CD14-positive monocyte (primary cell): ENCODE results near the gene AVPR2. TPM values are rescaled to one million over a fixed set of nuclear protein-coding genes. Genes with fewer than 3 reads are reported as not detected.

Experiments
- DNase-seq, 3 donors: peaks; one replicate each; pipeline ENCODE4 v3.0.0-alpha.2; 2011 to 2022
- H2AFZ ChIP-seq: 2 replicates; pipeline ENCODE4 v1.6.0; 2012; ENCODE audit warnings: mild to moderate bottlenecking, low read depth, low read length, inconsistent platforms; ENCODE audit not compliant: insufficient read depth, poor library complexity, severe bottlenecking
- H3K27ac ChIP-seq, 2 donors: 1 replicate in 1 of 2; 2 replicates in 1 of 2; pipeline ENCODE4 v1.5.1; 2012 to 2013; ENCODE audit warnings: low read length in 2 of 2, control low read depth in 1 of 2, inconsistent platforms in 1 of 2, low read depth in 1 of 2, mild to moderate bottlenecking in 1 of 2
- H3K27me3 ChIP-seq, 2 donors: one replicate each; pipeline versions ENCODE4 v1.6.0 to v1.6.1; 2011 to 2013; ENCODE audit warnings: low read length in 2 of 2; ENCODE audit not compliant: control insufficient read depth in 2 of 2, insufficient read depth in 2 of 2
- H3K36me3 ChIP-seq, 2 donors: replicated peaks in 1 of 2; 1 replicate in 1 of 2; 2 replicates in 1 of 2; pipeline versions ENCODE4 v1.5.1 to v1.6.1; 2012 to 2013; ENCODE audit warnings: low read length in 2 of 2, control low read depth in 1 of 2, inconsistent platforms in 1 of 2, mild to moderate bottlenecking in 1 of 2; ENCODE audit not compliant: insufficient read depth in 2 of 2, control insufficient read depth in 1 of 2
- H3K4me1 ChIP-seq, 2 donors: 1 replicate in 1 of 2; 2 replicates in 1 of 2; pipeline versions ENCODE4 v1.5.1 to v1.6.1; 2012 to 2013; ENCODE audit warnings: low read length in 2 of 2, control low read depth in 1 of 2, inconsistent platforms in 1 of 2, mild to moderate bottlenecking in 1 of 2, moderate library complexity in 1 of 2; ENCODE audit not compliant: insufficient read depth in 2 of 2, control insufficient read depth in 1 of 2
- H3K4me2 ChIP-seq: replicated peaks from 2 replicates; pipeline ENCODE3; 2012; ENCODE audit warnings: low read length, moderate library complexity, mild to moderate bottlenecking; ENCODE audit not compliant: poor library complexity, severe bottlenecking; ENCODE audit errors: extremely low read depth
- H3K4me3 ChIP-seq, 3 experiments: fragments of 200-600 bp in 1 of 3; sonication (generic) in 1 of 3; replicated peaks in 1 of 3; 1 replicate in 2 of 3; 2 replicates in 1 of 3; pipeline ENCODE4 v1.5.1; 2011 to 2013; ENCODE audit warnings: low read length in 3 of 3, mild to moderate bottlenecking in 3 of 3, control low read depth in 2 of 3, low read depth in 2 of 3, inconsistent platforms in 1 of 3, moderate library complexity in 1 of 3
- H3K79me2 ChIP-seq: 2 replicates; pipeline ENCODE4 v1.6.0; 2012; ENCODE audit warnings: mild to moderate bottlenecking, control low read depth, inconsistent platforms, low read length, moderate library complexity; ENCODE audit not compliant: insufficient read depth
- H3K9ac ChIP-seq: 2 replicates; pipeline ENCODE4 v1.6.0; 2017; ENCODE audit warnings: low read length, mild to moderate bottlenecking; ENCODE audit not compliant: insufficient read depth, poor library complexity, severe bottlenecking
- H3K9me3 ChIP-seq, 2 donors: replicated peaks in 1 of 2; 1 replicate in 1 of 2; 2 replicates in 1 of 2; pipeline versions ENCODE4 v1.5.1 to v1.6.1; 2012 to 2013; ENCODE audit warnings: low read length in 2 of 2, control low read depth in 1 of 2; ENCODE audit not compliant: control insufficient read depth in 1 of 2, insufficient read depth in 1 of 2
- H4K20me1 ChIP-seq: 2 replicates; pipeline ENCODE4 v1.6.0; 2012; ENCODE audit warnings: mild to moderate bottlenecking, low read length, control low read depth, moderate library complexity; ENCODE audit not compliant: insufficient read depth
- H3K27ac Mint-ChIP-seq, 7 donors: one replicate each; pipeline ENCODE4 v1.8.0; 2020; ENCODE audit warnings: mild to moderate bottlenecking in 7 of 7, mixed read lengths in 7 of 7, moderate library complexity in 6 of 7, inconsistent platforms in 2 of 7
- H3K27me3 Mint-ChIP-seq, 3 donors: one replicate each; pipeline ENCODE4 v1.8.0; 2021 to 2022; ENCODE audit warnings: low read depth in 3 of 3, mild to moderate bottlenecking in 3 of 3, mixed read lengths in 3 of 3, moderate library complexity in 3 of 3, inconsistent platforms in 1 of 3
- H3K36me3 Mint-ChIP-seq, 2 donors: one replicate each; pipeline ENCODE4 v1.8.0; 2020; ENCODE audit warnings: mixed read lengths in 2 of 2, inconsistent platforms in 1 of 2, mild to moderate bottlenecking in 1 of 2
- H3K4me1 Mint-ChIP-seq: one replicate; pipeline ENCODE4 v1.8.0; 2020; ENCODE audit warnings: mild to moderate bottlenecking, mixed read lengths
- H3K4me3 Mint-ChIP-seq, 2 donors: one replicate each; pipeline ENCODE4 v1.8.0; 2020; ENCODE audit warnings: mild to moderate bottlenecking in 2 of 2, mixed read lengths in 2 of 2, moderate library complexity in 1 of 2
- H3K9me3 Mint-ChIP-seq, 7 donors: one replicate each; pipeline ENCODE4 v1.8.0; 2020 to 2022; ENCODE audit warnings: mixed read lengths in 7 of 7, mild to moderate bottlenecking in 6 of 7, moderate library complexity in 6 of 7, inconsistent platforms in 2 of 7
- CTCF ChIP-seq: fragments of 200-600 bp; IDR thresholded peaks from one replicate; pipeline ENCODE4 v1.8.0; 2022; ENCODE audit warnings: antibody characterized with exemption, mild to moderate bottlenecking
- WGBS: methylation state at CpG from one replicate; pipeline ENCODE4 v1.1.5; 2013; ENCODE audit warnings: missing lambda C conversion rate; ENCODE audit not compliant: insufficient coverage; 5-methylcytosine and 5-hydroxymethylcytosine counted together
- intact Hi-C, 2 donors: fragments of 100-400 bp; cut with micrococcal nuclease; formaldehyde crosslinking; loops; one replicate each; pipeline versions ENCODE4 v1.15.0 to v1.15.1; 2023
- polyA plus RNA-seq, 3 donors: library from polyadenylated mRNA; depleted of rRNA in 1 of 3; unstranded in 2 of 3; stranded (reverse) in 1 of 3; fragments of 300-500 nt in 2 of 3; fragments of >200 nt in 1 of 3; fragmentation: Illumina TruSeq in 2 of 3; gene quantifications; 1 replicate in 2 of 3; 2 replicates in 1 of 3; pipeline ENCODE4 v1.2.3, GENCODE V29; 2012 to 2021

The AVPR2 gene
- polyA plus RNA-seq, 3 donors, result 0.14 to 0.27 TPM; not detected in 1

- H3K4me3 ChIP-seq, result no peak overlapping the region
- no peak overlapping the region for H3K27ac ChIP-seq
- H3K79me2 ChIP-seq, result no peaks in the 10 kb centered on the region
- no peak for DNase-seq
- H2AFZ ChIP-seq, result no peak overlapping the region
- no CpG with 5 or more reads among the region's 6 CpGs for WGBS
- peaks cover 5 to 8% of the 10 kb centered on the region in 2 donors for H3K4me1 ChIP-seq
- Mint-ChIP-seq H3K27ac (no peak overlapping the region), H3K4me3 (peak overlapping the region in 1 of 2 donors; percentile 68), H3K36me3 (no peaks in the 10 kb centered on the region), H3K27me3 (peaks cover 42 to 83% (median 78%) of the 10 kb centered on the region in 3 donors), H3K4me1 (peaks cover 1% of the 10 kb centered on the region), H3K9me3 (peaks cover 0 to 18% (median 7%) of the 10 kb centered on the region in 7 donors)
- no peaks in the 10 kb centered on the region for H3K36me3 ChIP-seq
- H3K27me3 ChIP-seq, result peaks cover 41 to 57% of the 10 kb centered on the region in 2 donors
- H3K4me2 ChIP-seq, result no peak overlapping the region
- H4K20me1 ChIP-seq, result no peaks in the 10 kb centered on the region
- intact Hi-C loops, result no loop called here
- no peak overlapping the region for H3K9ac ChIP-seq
- TF ChIP-seq CTCF, result no peak
- peaks cover 0 to 28% of the 10 kb centered on the region in 2 donors for H3K9me3 ChIP-seq
These were observed 16.1 kb upstream of the AVPR2 start for GRCh38 chrX:153888344-153888743.

GRCh38 chrX:153889123-153889522 is 15.3 kb upstream of the AVPR2 start:
- Histone ChIP-seq H3K27ac (no peak overlapping the region), H3K4me3 (no peak overlapping the region), H3K4me1 (peaks cover 5 to 8% of the 10 kb centered on the region in 2 donors), H3K36me3 (no peaks in the 10 kb centered on the region), H3K4me2 (no peak overlapping the region), H2AFZ (no peak overlapping the region), H3K79me2 (no peaks in the 10 kb centered on the region), H4K20me1 (no peaks in the 10 kb centered on the region), H3K27me3 (peaks cover 43 to 49% of the 10 kb centered on the region in 2 donors), H3K9ac (no peak overlapping the region), H3K9me3 (peaks cover 0 to 28% of the 10 kb centered on the region in 2 donors)
- Mint-ChIP-seq H3K4me3 (peak overlapping the region in 1 of 2 donors; percentile 15), H3K36me3 (no peaks in the 10 kb centered on the region), H3K4me1 (peaks cover 1% of the 10 kb centered on the region), H3K9me3 (peaks cover 0 to 15% (median 7%) of the 10 kb centered on the region in 7 donors), H3K27ac (no peak overlapping the region), H3K27me3 (peaks cover 36 to 79% (median 79%) of the 10 kb centered on the region in 3 donors)
- TF ChIP-seq CTCF, result no peak
- no peak for DNase-seq
- no CpG with 5 or more reads among the region's 6 CpGs for WGBS
- intact Hi-C loops, result no loop called here
